Lower leg skin (tissue), 3 donors: Measurements from ENCODE around the gene FNDC7.

Experiments
- POLR2A ChIP-seq, 2 donors: fragments of 450-650 bp; IDR thresholded peaks; one replicate each; pipeline ENCODE4 v1.6.1; 2016 to 2017; ENCODE audit warnings: antibody characterized with exemption in 2 of 2, mild to moderate bottlenecking in 1 of 2, moderate library complexity in 1 of 2
- TF ChIP-seq, protein P1 (sequence below), 3 donors: fragments of 450-650 bp; IDR thresholded peaks; one replicate each; pipeline ENCODE4 v1.5.1; 2016; ENCODE audit warnings: antibody characterized with exemption in 3 of 3, mild to moderate bottlenecking in 3 of 3, moderate library complexity in 2 of 3

DNA sequence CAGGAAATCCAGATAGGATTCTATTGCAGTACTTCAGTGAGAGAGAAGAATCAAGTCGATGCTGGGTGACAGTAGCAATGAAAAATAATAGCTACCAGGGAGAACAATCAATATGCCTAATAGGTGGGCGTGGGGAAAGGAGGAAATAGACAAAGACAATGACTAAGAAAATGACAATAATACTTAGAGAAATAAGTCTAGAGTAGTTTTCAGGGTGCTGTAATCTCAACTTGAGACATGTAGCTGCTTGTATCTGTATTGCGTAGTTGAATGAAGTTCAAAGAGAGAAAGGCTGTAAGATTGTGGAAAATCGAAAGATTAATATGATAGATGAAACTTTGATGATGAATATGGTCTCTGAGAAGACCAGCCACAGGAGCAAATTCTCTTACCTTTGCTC lies 36.4 kb downstream of the FNDC7 start:
- TF ChIP-seq, protein P1, sequence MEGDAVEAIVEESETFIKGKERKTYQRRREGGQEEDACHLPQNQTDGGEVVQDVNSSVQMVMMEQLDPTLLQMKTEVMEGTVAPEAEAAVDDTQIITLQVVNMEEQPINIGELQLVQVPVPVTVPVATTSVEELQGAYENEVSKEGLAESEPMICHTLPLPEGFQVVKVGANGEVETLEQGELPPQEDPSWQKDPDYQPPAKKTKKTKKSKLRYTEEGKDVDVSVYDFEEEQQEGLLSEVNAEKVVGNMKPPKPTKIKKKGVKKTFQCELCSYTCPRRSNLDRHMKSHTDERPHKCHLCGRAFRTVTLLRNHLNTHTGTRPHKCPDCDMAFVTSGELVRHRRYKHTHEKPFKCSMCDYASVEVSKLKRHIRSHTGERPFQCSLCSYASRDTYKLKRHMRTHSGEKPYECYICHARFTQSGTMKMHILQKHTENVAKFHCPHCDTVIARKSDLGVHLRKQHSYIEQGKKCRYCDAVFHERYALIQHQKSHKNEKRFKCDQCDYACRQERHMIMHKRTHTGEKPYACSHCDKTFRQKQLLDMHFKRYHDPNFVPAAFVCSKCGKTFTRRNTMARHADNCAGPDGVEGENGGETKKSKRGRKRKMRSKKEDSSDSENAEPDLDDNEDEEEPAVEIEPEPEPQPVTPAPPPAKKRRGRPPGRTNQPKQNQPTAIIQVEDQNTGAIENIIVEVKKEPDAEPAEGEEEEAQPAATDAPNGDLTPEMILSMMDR (IDR thresholded peaks at IDR 0.05), result no peak
- TF ChIP-seq POLR2A (IDR thresholded peaks at IDR 0.05), result no peak
